SK-N-SH treated with all-trans-retinoic acid at 6 μM for 48 hours (cell line): Measurements from ENCODE around the gene SIM2.

Experiments used
- ARNTL ChIP-seq: fragments of 450-650 bp; formaldehyde crosslinking; IDR thresholded peaks from 2 replicates; pipeline ENCODE4 v1.5.0; 2020; ENCODE audit warnings: low read depth, mild to moderate bottlenecking, moderate library complexity, borderline replicate concordance
- ESRRG ChIP-seq: fragments of 250-450 bp; sonication (Bioruptor Pico); IDR thresholded peaks from 2 replicates; pipeline ENCODE4 v1.6.1; 2021; ENCODE audit warnings: mild to moderate bottlenecking
- ISL1 ChIP-seq: fragments of 250-450 bp; sonication (Bioruptor Pico); IDR thresholded peaks from 2 replicates; pipeline ENCODE4 v2.1.2; 2022; ENCODE audit warnings: mild to moderate bottlenecking, moderate library complexity
- PPARA ChIP-seq: fragments of 250-450 bp; sonication (Bioruptor Pico); IDR thresholded peaks from 2 replicates; pipeline ENCODE4 v1.5.0; 2020; ENCODE audit warnings: mild to moderate bottlenecking, borderline replicate concordance
- TF ChIP-seq, protein P1 (sequence below): fragments of 250-450 bp; sonication (Bioruptor Pico); IDR thresholded peaks from 2 replicates; pipeline ENCODE4 v1.5.1; 2020; ENCODE audit warnings: low read depth, mild to moderate bottlenecking, moderate library complexity

DNA sequence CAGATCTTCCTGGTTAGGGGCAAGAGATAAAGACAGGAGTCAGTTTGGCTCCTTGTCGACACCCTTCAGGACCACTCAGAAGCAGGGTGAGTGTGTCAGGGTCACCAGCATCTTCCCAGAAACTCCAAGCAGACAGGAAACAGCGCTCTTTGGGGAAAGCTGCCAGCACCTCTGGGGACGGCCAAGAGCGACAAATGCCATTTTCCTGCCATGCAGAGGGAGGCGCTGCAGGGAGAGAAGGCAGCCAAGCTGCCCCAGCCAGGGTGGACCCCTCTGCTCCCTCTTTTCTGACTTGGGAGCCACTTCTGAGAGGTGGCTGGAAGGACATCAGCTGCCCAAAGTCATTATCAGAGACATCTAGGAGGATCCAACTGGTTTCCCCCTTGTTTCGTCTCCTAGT is 29.0 kb downstream of the SIM2 start:
- TF ChIP-seq ESRRG (CRISPR knock-in tag) (no peak), ARNTL (CRISPR knock-in tag) (no peak), ISL1 (CRISPR knock-in tag) (no peak), PPARA (CRISPR knock-in tag) (no peak)
- TF ChIP-seq, protein P1, sequence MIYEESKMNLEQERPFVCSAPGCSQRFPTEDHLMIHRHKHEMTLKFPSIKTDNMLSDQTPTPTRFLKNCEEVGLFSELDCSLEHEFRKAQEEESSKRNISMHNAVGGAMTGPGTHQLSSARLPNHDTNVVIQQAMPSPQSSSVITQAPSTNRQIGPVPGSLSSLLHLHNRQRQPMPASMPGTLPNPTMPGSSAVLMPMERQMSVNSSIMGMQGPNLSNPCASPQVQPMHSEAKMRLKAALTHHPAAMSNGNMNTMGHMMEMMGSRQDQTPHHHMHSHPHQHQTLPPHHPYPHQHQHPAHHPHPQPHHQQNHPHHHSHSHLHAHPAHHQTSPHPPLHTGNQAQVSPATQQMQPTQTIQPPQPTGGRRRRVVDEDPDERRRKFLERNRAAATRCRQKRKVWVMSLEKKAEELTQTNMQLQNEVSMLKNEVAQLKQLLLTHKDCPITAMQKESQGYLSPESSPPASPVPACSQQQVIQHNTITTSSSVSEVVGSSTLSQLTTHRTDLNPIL (CRISPR knock-in tag), result no peak
